Measurements from ENCODE around the gene KAT2B.
A peak's percentile ranks its signal among the peaks of the same experiment; 100 is the strongest.

Gene KAT2B

GRCh38 chr3:20037255-20037996 lies 2.8 kb upstream of the KAT2B start:
- no peak for DNase-seq
- no peak overlapping the region for H3K18ac ChIP-seq (ENCODE audit: low read length)
- H3K27ac ChIP-seq (ENCODE audit: low read depth, low read length): no peak overlapping the region
- H2AFZ ChIP-seq (ENCODE audit: insufficient read depth, low read length, poor library complexity): no peak overlapping the region
- H3K4me3 ChIP-seq (ENCODE audit: low read depth, low read length): no peak overlapping the region
- H4K8ac ChIP-seq (ENCODE audit: low read depth, low read length): no peak overlapping the region
- H3K79me2 ChIP-seq (ENCODE audit: control insufficient read depth, insufficient read depth, low read length, poor library complexity): peaks cover 2% of the 10 kb centered on the region
- H3K36me3 ChIP-seq (ENCODE audit: control insufficient read depth in 1 of 2, insufficient read depth in 2 of 2, low read length in 2 of 2): no peaks in the 10 kb centered on the region
- no peaks in the 10 kb centered on the region for H3K9me3 ChIP-seq (ENCODE audit: insufficient read depth, low read depth, low read length)
- no CpG with 5 or more reads among the region's 1 CpG for WGBS (ENCODE audit: extremely low coverage, insufficient coverage, insufficient read length)
- no peak overlapping the region for H2BK120ac ChIP-seq (ENCODE audit: insufficient read depth, low read length, poor library complexity)
- no peaks in the 10 kb centered on the region for H3K4me1 ChIP-seq (ENCODE audit: control insufficient read depth in 1 of 2, insufficient read depth in 2 of 2, low read length in 2 of 2)
- no peak overlapping the region for H3K4ac ChIP-seq (ENCODE audit: low read depth, low read length)
- no peaks in the 10 kb centered on the region for H3K27me3 ChIP-seq (ENCODE audit: insufficient read depth, low read length)
- peaks cover 7% of the 10 kb centered on the region for H3K79me1 ChIP-seq (ENCODE audit: low read length)
- no peak overlapping the region for H4K91ac ChIP-seq (ENCODE audit: low read depth, low read length)
- no peak overlapping the region for H2AK5ac ChIP-seq (ENCODE audit: low read length)
- no peak overlapping the region for H3K14ac ChIP-seq (ENCODE audit: low read length)
- H3K4me2 ChIP-seq (ENCODE audit: low read length): no peak overlapping the region
- no peak overlapping the region for H2BK5ac ChIP-seq (ENCODE audit: low read depth, low read length, poor library complexity)
- no peak overlapping the region for H3K23ac ChIP-seq (ENCODE audit: low read length)
- no peak overlapping the region for H3K9ac ChIP-seq (ENCODE audit: low read length)
- H4K12ac ChIP-seq (ENCODE audit: low read depth, low read length): no peak overlapping the region
- H2BK12ac ChIP-seq (ENCODE audit: low read length): no peak overlapping the region

GRCh38 chr3:20038699-20039465 lies 1.4 kb upstream of the KAT2B start:
- H2AK5ac ChIP-seq (ENCODE audit: low read length): no peak overlapping the region
- peaks cover 10% of the 10 kb centered on the region for H3K79me1 ChIP-seq (ENCODE audit: low read length)
- H3K79me2 ChIP-seq (ENCODE audit: control insufficient read depth, insufficient read depth, low read length, poor library complexity): peaks cover 2% of the 10 kb centered on the region
- H3K9me3 ChIP-seq (ENCODE audit: insufficient read depth, low read depth, low read length): no peaks in the 10 kb centered on the region
- no peak overlapping the region for H2BK120ac ChIP-seq (ENCODE audit: insufficient read depth, low read length, poor library complexity)
- no peak overlapping the region for H3K4me2 ChIP-seq (ENCODE audit: low read length)
- H3K36me3 ChIP-seq (ENCODE audit: control insufficient read depth in 1 of 2, insufficient read depth in 2 of 2, low read length in 2 of 2): no peaks in the 10 kb centered on the region
- H2BK5ac ChIP-seq (ENCODE audit: low read depth, low read length, poor library complexity): no peak overlapping the region
- no peak overlapping the region for H3K27ac ChIP-seq (ENCODE audit: low read depth, low read length)
- H3K14ac ChIP-seq (ENCODE audit: low read length): no peak overlapping the region
- H4K12ac ChIP-seq (ENCODE audit: low read depth, low read length): no peak overlapping the region
- H3K18ac ChIP-seq (ENCODE audit: low read length): no peak overlapping the region
- no peak overlapping the region for H3K4ac ChIP-seq (ENCODE audit: low read depth, low read length)
- H2BK12ac ChIP-seq (ENCODE audit: low read length): no peak overlapping the region
- H3K9ac ChIP-seq (ENCODE audit: low read length): no peak overlapping the region
- H4K8ac ChIP-seq (ENCODE audit: low read depth, low read length): no peak overlapping the region
- DNase-seq: no peak
- H3K27me3 ChIP-seq (ENCODE audit: insufficient read depth, low read length): no peaks in the 10 kb centered on the region
- H3K4me3 ChIP-seq (ENCODE audit: low read depth, low read length): no peak overlapping the region
- no peak overlapping the region for H3K23ac ChIP-seq (ENCODE audit: low read length)
- WGBS (ENCODE audit: extremely low coverage, insufficient coverage, insufficient read length): no CpG with 5 or more reads among the region's 16 CpGs
- no peak overlapping the region for H2AFZ ChIP-seq (ENCODE audit: insufficient read depth, low read length, poor library complexity)
- no peak overlapping the region for H4K91ac ChIP-seq (ENCODE audit: low read depth, low read length)
- peaks cover 0 to 6% of the 10 kb centered on the region in 2 experiments for H3K4me1 ChIP-seq (ENCODE audit: control insufficient read depth in 1 of 2, insufficient read depth in 2 of 2, low read length in 2 of 2)

- H4K12ac ChIP-seq (ENCODE audit: low read depth, low read length): no peak overlapping the region
- no peak overlapping the region for H3K14ac ChIP-seq (ENCODE audit: low read length)
- H3K9me3 ChIP-seq (ENCODE audit: insufficient read depth, low read depth, low read length): no peaks in the 10 kb centered on the region
- no peak overlapping the region for H3K4ac ChIP-seq (ENCODE audit: low read depth, low read length)
- peak overlapping the region; percentile 99 for H3K4me2 ChIP-seq (ENCODE audit: low read length)
- no peak overlapping the region for H3K27ac ChIP-seq (ENCODE audit: low read depth, low read length)
- H3K79me2 ChIP-seq (ENCODE audit: control insufficient read depth, insufficient read depth, low read length, poor library complexity): peaks cover 2% of the 10 kb centered on the region
- H2BK12ac ChIP-seq (ENCODE audit: low read length): no peak overlapping the region
- H3K27me3 ChIP-seq (ENCODE audit: insufficient read depth, low read length): no peaks in the 10 kb centered on the region
- H3K36me3 ChIP-seq (ENCODE audit: control insufficient read depth in 1 of 2, insufficient read depth in 2 of 2, low read length in 2 of 2): no peaks in the 10 kb centered on the region
- H4K91ac ChIP-seq (ENCODE audit: low read depth, low read length): no peak overlapping the region
- no peak overlapping the region for H3K4me3 ChIP-seq (ENCODE audit: low read depth, low read length)
- H3K18ac ChIP-seq (ENCODE audit: low read length): no peak overlapping the region
- no peak overlapping the region for H2AFZ ChIP-seq (ENCODE audit: insufficient read depth, low read length, poor library complexity)
- no peak overlapping the region for H4K8ac ChIP-seq (ENCODE audit: low read depth, low read length)
- peaks cover 2 to 6% of the 10 kb centered on the region in 2 experiments for H3K4me1 ChIP-seq (ENCODE audit: control insufficient read depth in 1 of 2, insufficient read depth in 2 of 2, low read length in 2 of 2)
- H3K79me1 ChIP-seq (ENCODE audit: low read length): peaks cover 10% of the 10 kb centered on the region
- no peak for DNase-seq
- no peak overlapping the region for H2BK5ac ChIP-seq (ENCODE audit: low read depth, low read length, poor library complexity)
- WGBS (ENCODE audit: extremely low coverage, insufficient coverage, insufficient read length): no CpG with 5 or more reads among the region's 4 CpGs
- H3K9ac ChIP-seq (ENCODE audit: low read length): no peak overlapping the region
- no peak overlapping the region for H2BK120ac ChIP-seq (ENCODE audit: insufficient read depth, low read length, poor library complexity)
- H2AK5ac ChIP-seq (ENCODE audit: low read length): no peak overlapping the region
- H3K23ac ChIP-seq (ENCODE audit: low read length): no peak overlapping the region
Measured at GRCh38 chr3:20039466-20039764, 831 bp upstream of the KAT2B start.

- peak; percentile 70 to 77 for DNase-seq
- H2AK5ac ChIP-seq (ENCODE audit: low read length): no peak overlapping the region
- H3K23ac ChIP-seq (ENCODE audit: low read length): no peak overlapping the region
- H3K14ac ChIP-seq (ENCODE audit: low read length): peak overlapping the region; percentile 64
- H3K27ac ChIP-seq (ENCODE audit: low read depth, low read length): peak overlapping the region; percentile 93
- no CpG with 5 or more reads among the region's 64 CpGs for WGBS (ENCODE audit: extremely low coverage, insufficient coverage, insufficient read length)
- peak overlapping the region; percentile 70 for H3K9ac ChIP-seq (ENCODE audit: low read length)
- peaks cover 10% of the 10 kb centered on the region for H3K79me1 ChIP-seq (ENCODE audit: low read length)
- peak overlapping the region; percentile 85 for H3K4me3 ChIP-seq (ENCODE audit: low read depth, low read length)
- H2BK120ac ChIP-seq (ENCODE audit: insufficient read depth, low read length, poor library complexity): peak overlapping the region; percentile 85
- peak overlapping the region; percentile 39 for H4K91ac ChIP-seq (ENCODE audit: low read depth, low read length)
- peaks cover 2 to 6% of the 10 kb centered on the region in 2 experiments for H3K4me1 ChIP-seq (ENCODE audit: control insufficient read depth in 1 of 2, insufficient read depth in 2 of 2, low read length in 2 of 2)
- H3K36me3 ChIP-seq (ENCODE audit: control insufficient read depth in 1 of 2, insufficient read depth in 2 of 2, low read length in 2 of 2): no peaks in the 10 kb centered on the region
- no peak overlapping the region for H3K4ac ChIP-seq (ENCODE audit: low read depth, low read length)
- H4K12ac ChIP-seq (ENCODE audit: low read depth, low read length): no peak overlapping the region
- peak overlapping the region; percentile 65 for H2BK12ac ChIP-seq (ENCODE audit: low read length)
- peak overlapping the region; percentile 96 for H3K4me2 ChIP-seq (ENCODE audit: low read length)
- H3K79me2 ChIP-seq (ENCODE audit: control insufficient read depth, insufficient read depth, low read length, poor library complexity): peaks cover 2% of the 10 kb centered on the region
- H2BK5ac ChIP-seq (ENCODE audit: low read depth, low read length, poor library complexity): peak overlapping the region; percentile 61
- H3K27me3 ChIP-seq (ENCODE audit: insufficient read depth, low read length): no peaks in the 10 kb centered on the region
- no peaks in the 10 kb centered on the region for H3K9me3 ChIP-seq (ENCODE audit: insufficient read depth, low read depth, low read length)
- H3K18ac ChIP-seq (ENCODE audit: low read length): peak overlapping the region; percentile 9
- peak overlapping the region; percentile 25 for H2AFZ ChIP-seq (ENCODE audit: insufficient read depth, low read length, poor library complexity)
- H4K8ac ChIP-seq (ENCODE audit: low read depth, low read length): no peak overlapping the region
Measured at GRCh38 chr3:20040548-20041196, 426 bp downstream of the KAT2B start.
